GM10266 (cell line): ENCODE data around the gene ZNF195.
"Not testable (repeated sequence)": the region's sequence is repeated elsewhere in the genome, so short reads cannot be mapped to it uniquely, and the experiment has no call there.

ENCODE experiments used
- DNase-seq: peaks from one replicate; pipeline ENCODE4 v3.0.0; 2012; ENCODE audit errors: extremely low spot score
- TF ChIP-seq, protein P1 (sequence below): IDR thresholded peaks from 2 replicates; pipeline ENCODE4 v1.5.1; 2012; ENCODE audit warnings: mild to moderate bottlenecking, low read depth; ENCODE audit not compliant: control insufficient read depth, insufficient read depth; ENCODE audit errors: missing control alignments

Gene ZNF195

GRCh38 chr11:3378426-3379423 lies at the start of gene ZNF195:
Gene ZNF195, minus strand, starts transcription at chr11:3379146. Its CDS starts 106 bp downstream, at chr11:3379040.
- DNase-seq: peak; percentile 99
- TF ChIP-seq, protein P1, sequence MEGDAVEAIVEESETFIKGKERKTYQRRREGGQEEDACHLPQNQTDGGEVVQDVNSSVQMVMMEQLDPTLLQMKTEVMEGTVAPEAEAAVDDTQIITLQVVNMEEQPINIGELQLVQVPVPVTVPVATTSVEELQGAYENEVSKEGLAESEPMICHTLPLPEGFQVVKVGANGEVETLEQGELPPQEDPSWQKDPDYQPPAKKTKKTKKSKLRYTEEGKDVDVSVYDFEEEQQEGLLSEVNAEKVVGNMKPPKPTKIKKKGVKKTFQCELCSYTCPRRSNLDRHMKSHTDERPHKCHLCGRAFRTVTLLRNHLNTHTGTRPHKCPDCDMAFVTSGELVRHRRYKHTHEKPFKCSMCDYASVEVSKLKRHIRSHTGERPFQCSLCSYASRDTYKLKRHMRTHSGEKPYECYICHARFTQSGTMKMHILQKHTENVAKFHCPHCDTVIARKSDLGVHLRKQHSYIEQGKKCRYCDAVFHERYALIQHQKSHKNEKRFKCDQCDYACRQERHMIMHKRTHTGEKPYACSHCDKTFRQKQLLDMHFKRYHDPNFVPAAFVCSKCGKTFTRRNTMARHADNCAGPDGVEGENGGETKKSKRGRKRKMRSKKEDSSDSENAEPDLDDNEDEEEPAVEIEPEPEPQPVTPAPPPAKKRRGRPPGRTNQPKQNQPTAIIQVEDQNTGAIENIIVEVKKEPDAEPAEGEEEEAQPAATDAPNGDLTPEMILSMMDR: no peak

GRCh38 chr11:3428076-3428475 lies 49.1 kb upstream of the ZNF195 start:
- not testable (repeated sequence) for DNase-seq

DNA sequence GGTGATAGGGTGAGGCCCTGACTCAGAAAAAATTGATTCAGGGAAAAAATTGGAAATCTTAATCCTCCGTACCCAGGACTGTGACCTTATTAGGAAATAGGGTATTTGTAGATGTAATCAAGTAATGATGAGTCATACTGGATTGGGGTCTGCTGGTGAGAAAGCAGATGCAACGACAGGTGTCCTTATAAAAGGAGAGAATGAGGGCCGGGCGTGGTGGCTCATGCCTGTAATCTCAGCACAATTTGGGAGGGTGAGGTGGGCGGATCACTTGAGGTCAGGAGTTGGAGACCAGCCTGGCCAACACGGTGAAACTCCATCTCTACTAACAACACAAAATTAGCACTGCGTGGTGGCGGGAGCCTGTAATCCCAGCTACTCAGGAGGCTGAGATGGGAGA lies 47.6 kb upstream of the ZNF195 start:
- not testable (repeated sequence) for DNase-seq

GRCh38 chr11:3423928-3424327 lies 45.0 kb upstream of the ZNF195 start:
- DNase-seq: not testable (repeated sequence)

- not testable (repeated sequence) for DNase-seq
Observed at GRCh38 chr11:3423138-3423731, 44.3 kb upstream of the ZNF195 start.

DNA sequence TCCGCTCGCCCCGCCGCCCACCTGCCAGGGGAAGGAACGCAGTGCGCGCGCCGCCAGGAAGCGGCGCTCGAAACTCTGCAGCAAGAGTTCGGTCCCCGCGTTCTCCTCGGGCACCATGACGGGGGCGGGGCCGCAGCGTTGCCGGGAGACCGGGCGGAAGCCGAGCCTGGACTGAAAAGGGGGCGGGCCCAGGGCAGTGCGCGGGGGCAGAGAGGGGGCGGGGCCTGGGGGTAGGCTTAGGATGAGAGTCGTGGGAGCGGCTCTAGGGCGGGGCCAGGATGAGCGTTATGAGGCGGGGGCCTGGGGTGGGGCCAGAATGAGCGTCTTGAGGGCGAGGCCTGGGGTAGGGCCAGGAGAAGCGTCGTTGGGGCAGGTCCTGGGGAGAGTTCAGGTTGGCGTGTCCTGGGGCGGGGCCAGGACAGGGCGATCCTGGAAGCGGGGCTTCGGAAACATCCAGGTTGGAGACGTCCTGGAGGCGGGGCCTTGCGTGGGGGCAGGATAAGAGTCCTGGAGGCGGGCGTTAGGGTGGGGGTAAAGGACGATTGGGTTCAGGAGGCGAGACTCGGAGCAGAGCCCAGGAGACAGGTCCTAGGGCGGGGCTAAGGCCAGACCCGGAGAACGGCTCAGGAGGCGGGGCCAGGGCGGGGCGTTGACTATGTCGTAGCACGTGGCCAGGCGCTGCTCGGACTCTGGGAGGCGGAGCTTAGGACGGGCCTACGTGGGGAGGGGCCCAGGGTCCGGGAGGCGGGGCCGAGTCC lies 43.6 kb upstream of the ZNF195 start:
- peak; percentile 83 for DNase-seq

DNA sequence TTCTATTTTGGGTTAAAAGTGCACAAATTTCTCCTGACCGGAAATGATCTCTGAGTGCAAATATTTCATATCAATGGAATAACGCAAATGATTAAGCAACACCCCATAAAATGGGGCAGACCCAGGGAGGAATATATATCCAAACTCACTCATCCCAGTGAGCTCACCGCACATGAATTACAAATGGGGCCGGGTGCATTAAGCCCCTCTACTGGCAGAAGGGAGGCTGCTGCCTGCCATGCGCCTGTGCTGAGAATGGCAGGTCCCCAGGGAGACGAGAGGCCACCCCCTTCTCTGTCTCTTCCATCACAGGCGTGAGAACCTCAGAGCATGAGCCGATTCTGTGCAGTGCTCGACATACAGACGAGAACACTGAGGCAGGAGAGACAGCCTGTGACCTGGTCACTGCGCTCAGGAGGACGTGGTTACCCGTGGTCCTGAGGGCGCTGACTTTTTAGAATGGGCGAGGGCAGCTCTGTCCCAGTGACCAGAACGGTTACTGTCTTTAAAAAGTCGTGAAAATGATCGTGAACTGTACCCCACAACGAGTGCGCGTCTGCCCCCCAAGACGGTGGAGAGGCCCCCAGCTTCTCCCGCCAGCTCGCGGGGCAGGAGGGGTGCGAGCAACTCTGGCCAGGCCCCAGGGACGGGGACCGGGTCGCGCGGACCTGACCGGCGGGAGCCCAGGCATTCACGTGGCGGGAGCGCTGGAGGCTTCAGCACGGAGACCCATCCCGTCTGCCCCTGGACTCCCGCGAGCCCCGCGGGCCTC lies 42.8 kb upstream of the ZNF195 start:
- DNase-seq: not testable (repeated sequence)

DNA sequence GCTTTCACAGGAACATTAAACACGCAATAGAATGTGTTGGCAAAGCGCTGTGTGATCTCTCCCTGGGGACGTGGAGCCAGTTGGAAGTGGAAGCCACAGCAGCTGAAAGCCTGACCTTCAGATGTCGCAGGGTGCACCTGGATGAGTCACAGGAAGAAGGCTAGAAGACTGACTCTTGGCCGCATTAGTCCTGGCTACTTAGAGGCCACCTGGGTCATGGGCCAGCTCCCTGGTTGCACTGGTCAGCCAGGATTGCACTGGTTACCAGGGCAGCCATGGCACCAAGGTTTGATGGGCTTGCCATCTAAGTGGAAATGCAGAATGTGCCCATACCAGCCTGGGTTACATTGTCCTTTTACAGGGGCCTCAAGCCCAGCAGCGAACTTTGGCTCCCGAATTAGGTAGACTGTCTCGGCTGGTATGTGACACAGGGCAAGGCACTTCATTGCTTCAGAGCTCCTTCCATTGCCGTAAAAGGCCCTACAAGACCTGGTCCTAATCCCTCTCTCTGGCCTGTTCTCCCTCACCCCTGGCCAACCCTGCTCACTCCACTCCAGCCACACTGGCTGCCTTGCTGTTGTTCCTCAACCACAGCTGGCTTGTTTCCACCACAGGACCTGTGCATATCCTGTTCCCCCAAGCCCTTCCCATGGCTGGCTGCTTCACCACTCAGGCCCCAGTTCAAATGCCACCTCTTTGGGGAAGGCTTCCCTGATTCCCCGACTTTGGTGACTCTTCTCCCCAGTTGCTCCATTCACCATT lies 41.5 kb upstream of the ZNF195 start:
- not testable (repeated sequence) for DNase-seq

DNA sequence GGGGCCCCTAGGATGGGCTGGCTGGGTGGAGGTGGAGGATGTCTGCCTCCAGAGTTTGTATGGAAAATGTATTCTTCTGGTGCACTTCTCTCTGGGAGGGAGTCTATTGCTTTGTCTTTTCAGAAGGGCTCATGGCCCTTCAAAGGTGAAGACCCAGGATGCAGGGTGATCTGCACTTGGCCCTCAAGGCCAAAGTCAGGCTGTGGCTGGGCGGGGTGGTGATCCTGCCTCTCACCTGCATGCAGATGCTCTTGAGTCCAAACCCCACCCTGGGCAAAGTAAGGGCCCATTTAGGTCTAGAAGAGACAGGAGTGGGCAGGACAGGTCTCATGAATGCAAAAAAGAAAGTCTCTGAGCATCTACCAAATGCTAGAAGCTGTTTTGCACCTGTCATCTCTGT lies 40.5 kb upstream of the ZNF195 start:
- DNase-seq: not testable (repeated sequence)

- TF ChIP-seq, protein P1: peak; percentile 31
- DNase-seq: not testable (repeated sequence)
Observed at GRCh38 chr11:3417047-3417446, 38.1 kb upstream of the ZNF195 start.

DNA sequence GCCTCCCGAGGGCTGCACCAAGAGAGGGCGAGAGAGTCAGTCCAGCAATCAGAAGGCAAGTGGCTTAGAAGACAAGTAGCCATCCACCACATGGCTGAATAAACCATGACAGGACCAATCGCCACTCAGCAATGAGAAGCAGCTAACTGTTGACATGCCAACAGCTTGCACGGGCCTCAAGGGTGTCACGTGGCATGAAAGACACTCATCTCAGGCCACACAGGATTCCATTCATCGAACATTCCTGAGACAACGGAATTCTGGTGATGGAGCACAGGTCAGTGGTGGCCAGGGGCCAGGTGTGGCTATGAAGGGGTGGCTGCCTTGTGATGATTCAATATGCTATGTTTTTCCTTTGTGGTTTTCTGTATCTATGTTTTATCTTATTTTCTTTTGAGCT lies 36.4 kb upstream of the ZNF195 start:
- DNase-seq: not testable (repeated sequence)

DNA sequence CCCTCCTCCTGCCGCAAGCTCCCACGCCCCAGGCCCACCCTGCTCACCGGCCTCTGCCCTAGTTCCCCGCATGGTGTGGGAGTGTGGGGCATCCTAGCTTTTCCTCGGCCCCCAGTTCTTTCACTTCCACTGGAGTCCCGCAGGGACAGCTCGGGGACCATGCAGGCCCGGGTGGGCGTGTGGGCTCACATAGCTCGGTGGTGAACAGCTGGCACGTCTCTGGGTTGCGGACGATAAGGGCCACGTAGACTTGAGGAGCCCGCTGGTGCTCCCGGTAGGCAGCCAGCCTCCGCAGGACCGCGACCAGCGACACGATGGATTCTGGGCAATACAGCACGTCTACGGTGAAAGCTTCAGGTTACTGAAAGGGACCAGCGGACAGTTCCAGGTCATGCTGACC lies 34.7 kb upstream of the ZNF195 start:
- not testable (repeated sequence) for DNase-seq
